Breast epithelium (tissue), 4 donors: ENCODE measurements around the gene SS18L1. TPM values are rescaled to one million over a fixed set of nuclear protein-coding genes. Genes with fewer than 3 reads are reported as not detected.

Experiments used
- DNase-seq, 2 donors: peaks; one replicate each; pipeline ENCODE4 v3.0.0-alpha.2; 2019; ENCODE audit warnings: low spot score in 2 of 2
- H3K27ac ChIP-seq, 2 donors: fragments of 200-600 bp; sonication (generic) in 1 of 2; one replicate each; pipeline ENCODE4 v1.5.1; 2016 to 2019; ENCODE audit warnings: mild to moderate bottlenecking in 1 of 2
- H3K27me3 ChIP-seq, 2 donors: fragments of 200-600 bp; sonication (generic) in 1 of 2; one replicate each; pipeline versions ENCODE4 v1.5.1 to v1.6.0; 2017 to 2019; ENCODE audit warnings: control low read depth in 1 of 2, mild to moderate bottlenecking in 1 of 2
- H3K36me3 ChIP-seq: fragments of 200-600 bp; one replicate; pipeline ENCODE4 v1.5.1; 2019
- H3K4me1 ChIP-seq, 2 donors: fragments of 200-600 bp; sonication (generic); one replicate each; pipeline ENCODE4 v1.5.1; 2016 to 2019; ENCODE audit warnings: control low read depth in 1 of 2
- H3K4me3 ChIP-seq, 3 donors: fragments of 200-600 bp; sonication (generic); 1 replicate in 2 of 3; 2 replicates in 1 of 3; pipeline ENCODE4 v1.5.1; 2016 to 2019; ENCODE audit warnings: mild to moderate bottlenecking in 3 of 3, moderate library complexity in 2 of 3
- H3K9me3 ChIP-seq, 2 donors: fragments of 200-600 bp; sonication (generic) in 1 of 2; one replicate each; pipeline ENCODE4 v1.5.1; 2016 to 2019; ENCODE audit warnings: control low read depth in 1 of 2
- CTCF ChIP-seq, 3 donors: fragments of 450-650 bp; IDR thresholded peaks; one replicate each; pipeline ENCODE4 v1.5.1; 2016 to 2017; ENCODE audit warnings: antibody characterized with exemption in 3 of 3, mild to moderate bottlenecking in 3 of 3, moderate library complexity in 3 of 3
- POLR2A ChIP-seq: fragments of 450-650 bp; IDR thresholded peaks from one replicate; pipeline ENCODE4 v1.6.1; 2016; ENCODE audit warnings: antibody characterized with exemption, mild to moderate bottlenecking, moderate library complexity
- POLR2AphosphoS5 ChIP-seq, 3 donors: sonication (generic); formaldehyde crosslinking; IDR thresholded peaks; one replicate each; pipeline ENCODE4 v1.6.1; 2017; ENCODE audit warnings: antibody characterized with exemption in 3 of 3
- intact Hi-C: fragments of 100-400 bp; cut with DNase I; formaldehyde crosslinking; loops from one replicate; pipeline ENCODE4 v1.15.1; 2023; ENCODE audit warnings: low total_unique reads
- total RNA-seq, 3 donors: library from RNA; depleted of rRNA; stranded (reverse); fragments of >200 nt; gene quantifications; one replicate each; pipeline ENCODE4 v1.1.0, GENCODE V29; 2016

Gene SS18L1
- total RNA-seq, 3 donors from 2014 or later, result 12.5 to 18.4 (median 14.4) TPM

- Histone ChIP-seq H3K4me3 (no peak overlapping the region), H3K36me3 (no peaks in the 10 kb centered on the region), H3K27me3 (peaks cover 0 to 9% of the 10 kb centered on the region in 2 donors), H3K27ac (no peak overlapping the region), H3K9me3 (peaks cover 41 to 42% of the 10 kb centered on the region in 2 donors), H3K4me1 (no peaks in the 10 kb centered on the region)
- intact Hi-C loops, result no loop called here
- TF ChIP-seq CTCF (IDR thresholded peaks at IDR 0.05), result no peak
- TF ChIP-seq POLR2A, result no peak
- DNase-seq, result no peak
These were observed 39.9 kb upstream of the SS18L1 start for GRCh38 chr20:62103508-62104233.

GRCh38 chr20:62104234-62104789 lies 39.3 kb upstream of the SS18L1 start:
- Histone ChIP-seq H3K4me1 (no peaks in the 10 kb centered on the region), H3K27ac (no peak overlapping the region), H3K36me3 (no peaks in the 10 kb centered on the region), H3K4me3 (no peak overlapping the region), H3K9me3 (peaks cover 46 to 47% of the 10 kb centered on the region in 2 donors), H3K27me3 (peaks cover 0 to 9% of the 10 kb centered on the region in 2 donors)
- intact Hi-C loops, result no loop called here
- TF ChIP-seq POLR2A (no peak), POLR2AphosphoS5 (IDR thresholded peaks at IDR 0.05) (no peak), CTCF (IDR thresholded peaks at IDR 0.05) (no peak)
- DNase-seq, result no peak

- DNase-seq, result no peak
- H3K4me3 ChIP-seq, result no peak overlapping the region
- TF ChIP-seq POLR2AphosphoS5 (IDR thresholded peaks at IDR 0.05), result no peak
- no peak for TF ChIP-seq POLR2A
- TF ChIP-seq CTCF (IDR thresholded peaks at IDR 0.05), result no peak
- H3K9me3 ChIP-seq, result peaks cover 46 to 53% of the 10 kb centered on the region in 2 donors
- peaks cover 0 to 9% of the 10 kb centered on the region in 2 donors for H3K27me3 ChIP-seq
- H3K27ac ChIP-seq, result no peak overlapping the region
- no peaks in the 10 kb centered on the region for H3K4me1 ChIP-seq
- intact Hi-C loops, result no loop called here
- no peaks in the 10 kb centered on the region for H3K36me3 ChIP-seq
These were observed 38.7 kb upstream of the SS18L1 start for GRCh38 chr20:62104791-62105345.

- TF ChIP-seq POLR2AphosphoS5 (IDR thresholded peaks at IDR 0.05) (no peak), CTCF (IDR thresholded peaks at IDR 0.05) (no peak)
- H3K4me3 ChIP-seq, result no peak overlapping the region
- DNase-seq, result no peak
- H3K27me3 ChIP-seq, result peaks cover 0 to 9% of the 10 kb centered on the region in 2 donors
- intact Hi-C loops, result no loop called here
- H3K9me3 ChIP-seq, result peaks cover 45 to 50% of the 10 kb centered on the region in 2 donors
- no peaks in the 10 kb centered on the region for H3K4me1 ChIP-seq
- no peak overlapping the region for H3K27ac ChIP-seq
- no peaks in the 10 kb centered on the region for H3K36me3 ChIP-seq
These were observed 38.0 kb upstream of the SS18L1 start for GRCh38 chr20:62105592-62105991.

GRCh38 chr20:62111148-62111547 lies 32.4 kb upstream of the SS18L1 start:
- Histone ChIP-seq H3K4me3 (no peak overlapping the region), H3K4me1 (no peaks in the 10 kb centered on the region), H3K27me3 (peaks cover 0 to 5% of the 10 kb centered on the region in 2 donors), H3K9me3 (peaks cover 49 to 52% of the 10 kb centered on the region in 2 donors), H3K27ac (no peak overlapping the region), H3K36me3 (no peaks in the 10 kb centered on the region)
- TF ChIP-seq POLR2A (no peak), POLR2AphosphoS5 (IDR thresholded peaks at IDR 0.05) (no peak), CTCF (IDR thresholded peaks at IDR 0.05) (no peak)
- intact Hi-C loops, result no loop called here
- DNase-seq, result no peak
